ENCODE measurements around the gene TMEM94. TPM values are rescaled to one million over a fixed set of nuclear protein-coding genes. Genes with fewer than 3 reads are reported as not detected.

The TMEM94 gene
- total and polyA plus RNA-seq, 2 of the 13 experiments (the other 11 are each of a cell fraction or from before 2014, with no cell fraction given) = 32.6 to 134 TPM

DNA sequence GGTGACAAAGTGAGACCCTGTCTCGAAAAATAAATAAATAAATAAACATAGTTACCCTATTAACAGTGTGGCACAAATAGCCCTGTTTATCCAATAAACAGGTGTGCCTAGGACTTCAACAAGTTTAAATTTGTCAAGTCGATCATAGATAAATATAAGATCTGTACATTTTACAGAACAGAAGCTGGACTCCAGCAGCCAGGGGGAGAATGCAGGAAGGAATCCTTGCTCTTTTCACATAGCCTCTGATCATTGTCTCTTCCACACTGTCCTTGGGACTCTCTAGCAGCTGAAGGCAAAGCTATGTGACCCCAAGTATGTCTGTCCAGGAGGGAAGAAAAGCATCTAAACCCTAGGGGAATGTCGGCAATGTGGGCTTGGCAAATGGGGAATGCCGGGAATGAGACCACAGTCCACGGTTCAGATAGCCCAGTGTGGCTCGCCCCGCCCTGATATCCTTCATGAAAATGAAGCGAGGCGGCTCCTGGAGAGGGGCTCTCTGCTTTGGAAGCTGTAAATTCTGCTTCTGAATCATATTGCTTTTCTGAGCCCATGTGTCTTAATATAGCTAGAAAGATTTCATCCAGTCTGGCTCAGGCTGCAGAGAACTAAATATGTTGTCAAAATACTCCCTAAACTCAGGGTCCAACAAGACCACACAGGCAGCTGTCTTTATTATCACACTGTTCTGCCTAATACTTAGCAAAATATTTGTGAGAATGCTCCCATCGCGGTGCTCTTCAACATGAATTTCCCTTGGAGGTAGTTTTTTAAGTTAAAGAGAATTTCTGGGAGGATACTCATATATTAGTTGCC, 26.1 kb upstream of the TMEM94 start (continued):
- TF ChIP-seq ADNP (CRISPR knock-in tag; IDR thresholded peaks at IDR 0.05) (no peak), SNAPC2 (CRISPR knock-in tag; IDR thresholded peaks at IDR 0.05) (peak; percentile 83; the same call in 1 of the 2 replicates), ZNF354B (CRISPR knock-in tag; IDR thresholded peaks at IDR 0.05) (0 out of 2 replicates have a peak, but pooled peaks have one; percentile 43), MEIS1 (CRISPR knock-in tag; IDR thresholded peaks at IDR 0.05; ENCODE audit: borderline replicate concordance) (0 out of 2 replicates have a peak, but pooled peaks have one; percentile 9), ZNF44 (CRISPR knock-in tag; IDR thresholded peaks at IDR 0.05) (0 out of 2 replicates have a peak, but pooled peaks have one; percentile 40), ZNF737 (CRISPR knock-in tag; IDR thresholded peaks at IDR 0.05; ENCODE audit: borderline replicate concordance) (no peak), ZNF709 (CRISPR knock-in tag; IDR thresholded peaks at IDR 0.05) (0 out of 2 replicates have a peak, but pooled peaks have one; percentile 1), NFYB (CRISPR knock-in tag; IDR thresholded peaks at IDR 0.05) (no peak), ZNF292 (CRISPR knock-in tag; IDR thresholded peaks at IDR 0.05; ENCODE audit: borderline replicate concordance, low read depth) (peak; percentile 54; the same call in 1 of the 2 replicates), PITX1 (CRISPR knock-in tag; IDR thresholded peaks at IDR 0.05) (peak; percentile 63; the same call in 1 of the 2 replicates), IRX3 (CRISPR knock-in tag; IDR thresholded peaks at IDR 0.05; ENCODE audit: borderline replicate concordance, low read depth) (0 out of 2 replicates have a peak, but pooled peaks have one; percentile 43), SAP130 (CRISPR knock-in tag; IDR thresholded peaks at IDR 0.05; ENCODE audit: low read depth) (peak; percentile 89), ZNF792 (CRISPR knock-in tag; IDR thresholded peaks at IDR 0.05) (peak; percentile 65; the same call in 1 of the 2 replicates), ZNF773 (CRISPR knock-in tag; IDR thresholded peaks at IDR 0.05; ENCODE audit: borderline replicate concordance) (no peak), HMG20B (CRISPR knock-in tag; conservative IDR thresholded peaks at IDR 0.05) (0 out of 2 replicates have a peak, but pooled peaks have one; percentile 56), STAG1 (CRISPR knock-in tag; IDR thresholded peaks at IDR 0.05) (peak; percentile 25; the same call in 1 of the 2 replicates), ZNF652 (CRISPR knock-in tag; IDR thresholded peaks at IDR 0.05; ENCODE audit: borderline replicate concordance, low read depth) (no peak), TAF1 (CRISPR knock-in tag; IDR thresholded peaks at IDR 0.05) (peak; percentile 38; the same call in 1 of the 2 replicates)
- TF ChIP-seq, protein P1, sequence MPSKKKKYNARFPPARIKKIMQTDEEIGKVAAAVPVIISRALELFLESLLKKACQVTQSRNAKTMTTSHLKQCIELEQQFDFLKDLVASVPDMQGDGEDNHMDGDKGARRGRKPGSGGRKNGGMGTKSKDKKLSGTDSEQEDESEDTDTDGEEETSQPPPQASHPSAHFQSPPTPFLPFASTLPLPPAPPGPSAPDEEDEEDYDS (CRISPR knock-in tag; IDR thresholded peaks at IDR 0.05) = peak; percentile 74
- TF ChIP-seq, protein P2, sequence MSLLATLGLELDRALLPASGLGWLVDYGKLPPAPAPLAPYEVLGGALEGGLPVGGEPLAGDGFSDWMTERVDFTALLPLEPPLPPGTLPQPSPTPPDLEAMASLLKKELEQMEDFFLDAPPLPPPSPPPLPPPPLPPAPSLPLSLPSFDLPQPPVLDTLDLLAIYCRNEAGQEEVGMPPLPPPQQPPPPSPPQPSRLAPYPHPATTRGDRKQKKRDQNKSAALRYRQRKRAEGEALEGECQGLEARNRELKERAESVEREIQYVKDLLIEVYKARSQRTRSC (CRISPR knock-in tag; IDR thresholded peaks at IDR 0.05; ENCODE audit: low read depth) = no peak
- TF ChIP-seq, protein P3, sequence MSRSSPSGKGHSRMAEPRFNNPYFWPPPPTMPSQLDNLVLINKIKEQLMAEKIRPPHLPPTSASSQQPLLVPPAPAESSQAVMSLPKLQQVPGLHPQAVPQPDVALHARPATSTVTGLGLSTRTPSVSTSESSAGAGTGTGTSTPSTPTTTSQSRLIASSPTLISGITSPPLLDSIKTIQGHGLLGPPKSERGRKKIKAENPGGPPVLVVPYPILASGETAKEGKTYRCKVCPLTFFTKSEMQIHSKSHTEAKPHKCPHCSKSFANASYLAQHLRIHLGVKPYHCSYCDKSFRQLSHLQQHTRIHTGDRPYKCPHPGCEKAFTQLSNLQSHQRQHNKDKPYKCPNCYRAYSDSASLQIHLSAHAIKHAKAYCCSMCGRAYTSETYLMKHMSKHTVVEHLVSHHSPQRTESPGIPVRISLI (CRISPR knock-in tag; IDR thresholded peaks at IDR 0.05; ENCODE audit: borderline replicate concordance) = no peak; the same call in 1 of the 2 replicates
- TF ChIP-seq, protein P4, sequence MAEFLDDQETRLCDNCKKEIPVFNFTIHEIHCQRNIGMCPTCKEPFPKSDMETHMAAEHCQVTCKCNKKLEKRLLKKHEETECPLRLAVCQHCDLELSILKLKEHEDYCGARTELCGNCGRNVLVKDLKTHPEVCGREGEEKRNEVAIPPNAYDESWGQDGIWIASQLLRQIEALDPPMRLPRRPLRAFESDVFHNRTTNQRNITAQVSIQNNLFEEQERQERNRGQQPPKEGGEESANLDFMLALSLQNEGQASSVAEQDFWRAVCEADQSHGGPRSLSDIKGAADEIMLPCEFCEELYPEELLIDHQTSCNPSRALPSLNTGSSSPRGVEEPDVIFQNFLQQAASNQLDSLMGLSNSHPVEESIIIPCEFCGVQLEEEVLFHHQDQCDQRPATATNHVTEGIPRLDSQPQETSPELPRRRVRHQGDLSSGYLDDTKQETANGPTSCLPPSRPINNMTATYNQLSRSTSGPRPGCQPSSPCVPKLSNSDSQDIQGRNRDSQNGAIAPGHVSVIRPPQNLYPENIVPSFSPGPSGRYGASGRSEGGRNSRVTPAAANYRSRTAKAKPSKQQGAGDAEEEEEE (CRISPR knock-in tag; IDR thresholded peaks at IDR 0.05; ENCODE audit: borderline replicate concordance) = no peak
- TF ChIP-seq, protein P5, sequence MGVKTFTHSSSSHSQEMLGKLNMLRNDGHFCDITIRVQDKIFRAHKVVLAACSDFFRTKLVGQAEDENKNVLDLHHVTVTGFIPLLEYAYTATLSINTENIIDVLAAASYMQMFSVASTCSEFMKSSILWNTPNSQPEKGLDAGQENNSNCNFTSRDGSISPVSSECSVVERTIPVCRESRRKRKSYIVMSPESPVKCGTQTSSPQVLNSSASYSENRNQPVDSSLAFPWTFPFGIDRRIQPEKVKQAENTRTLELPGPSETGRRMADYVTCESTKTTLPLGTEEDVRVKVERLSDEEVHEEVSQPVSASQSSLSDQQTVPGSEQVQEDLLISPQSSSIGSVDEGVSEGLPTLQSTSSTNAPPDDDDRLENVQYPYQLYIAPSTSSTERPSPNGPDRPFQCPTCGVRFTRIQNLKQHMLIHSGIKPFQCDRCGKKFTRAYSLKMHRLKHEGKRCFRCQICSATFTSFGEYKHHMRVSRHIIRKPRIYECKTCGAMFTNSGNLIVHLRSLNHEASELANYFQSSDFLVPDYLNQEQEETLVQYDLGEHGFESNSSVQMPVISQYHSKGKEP (CRISPR knock-in tag; IDR thresholded peaks at IDR 0.05) = no peak

Data from HepG2 (cell line).